Immature natural killer cell (primary cell): ENCODE data around the gene SWAP70. TPM values are rescaled to one million over a fixed set of nuclear protein-coding genes. Genes with fewer than 3 reads are reported as not detected.

Experiments
- DNase-seq, 3 donors: peaks; one replicate each; pipeline ENCODE4 v3.0.0; 2022; ENCODE audit warnings: mixed read lengths in 1 of 3
- H3K27ac Mint-ChIP-seq, 6 donors: one replicate each; pipeline ENCODE4 v1.8.0; 2020; ENCODE audit warnings: mixed read lengths in 6 of 6, mild to moderate bottlenecking in 5 of 6, inconsistent platforms in 4 of 6, moderate library complexity in 3 of 6
- H3K27me3 Mint-ChIP-seq, 3 donors: one replicate each; pipeline ENCODE4 v1.8.0; 2020 to 2021; ENCODE audit warnings: low read depth in 3 of 3, mild to moderate bottlenecking in 3 of 3, mixed read lengths in 3 of 3, moderate library complexity in 3 of 3, inconsistent platforms in 1 of 3
- H3K36me3 Mint-ChIP-seq, 3 donors: one replicate each; pipeline ENCODE4 v1.8.0; 2020; ENCODE audit warnings: mixed read lengths in 3 of 3, inconsistent platforms in 2 of 3, mild to moderate bottlenecking in 2 of 3
- H3K4me1 Mint-ChIP-seq, 2 donors: one replicate each; pipeline ENCODE4 v1.8.0; 2020; ENCODE audit warnings: inconsistent platforms in 2 of 2, mild to moderate bottlenecking in 2 of 2, mixed read lengths in 2 of 2, moderate library complexity in 1 of 2
- H3K4me3 Mint-ChIP-seq, 5 donors: one replicate each; pipeline ENCODE4 v1.8.0; 2020; ENCODE audit warnings: mild to moderate bottlenecking in 5 of 5, mixed read lengths in 5 of 5, inconsistent platforms in 3 of 5, moderate library complexity in 3 of 5
- H3K9me3 Mint-ChIP-seq, 6 donors: one replicate each; pipeline ENCODE4 v1.8.0; 2020; ENCODE audit warnings: mild to moderate bottlenecking in 6 of 6, mixed read lengths in 6 of 6, inconsistent platforms in 4 of 6, moderate library complexity in 3 of 6
- polyA plus RNA-seq, 3 donors: library from polyadenylated mRNA; unstranded; fragments of 300-500 nt; fragmentation: Illumina TruSeq; gene quantifications; one replicate each; pipeline ENCODE4 v1.2.3, GENCODE V29; 2021

The SWAP70 gene
- polyA plus RNA-seq, 3 donors from 2014 or later = 2.4 to 12.3 (median 9.8) TPM

GRCh38 chr11:9722893-9723292 lies 59.0 kb downstream of the SWAP70 start:
- Mint-ChIP-seq H3K4me1 (peaks cover 15 to 25% of the 10 kb centered on the region in 2 donors), H3K27me3 (peaks cover 0 to 2% (median 0%) of the 10 kb centered on the region in 3 donors), H3K9me3 (no peaks in the 10 kb centered on the region), H3K36me3 (peaks cover 0 to 3% (median 3%) of the 10 kb centered on the region in 3 donors), H3K4me3 (no peak overlapping the region), H3K27ac (no peak overlapping the region)
- no peak for DNase-seq

GRCh38 chr11:9726321-9727022 lies 62.6 kb downstream of the SWAP70 start:
- Mint-ChIP-seq H3K27me3 (peaks cover 0 to 2% (median 0%) of the 10 kb centered on the region in 3 donors), H3K4me3 (no peak overlapping the region), H3K27ac (peak overlapping the region in 1 of 6 donors; percentile 47), H3K4me1 (peaks cover 1 to 6% of the 10 kb centered on the region in 2 donors), H3K36me3 (peaks cover 9 to 12% (median 10%) of the 10 kb centered on the region in 3 donors), H3K9me3 (no peaks in the 10 kb centered on the region)
- DNase-seq = no peak

DNA sequence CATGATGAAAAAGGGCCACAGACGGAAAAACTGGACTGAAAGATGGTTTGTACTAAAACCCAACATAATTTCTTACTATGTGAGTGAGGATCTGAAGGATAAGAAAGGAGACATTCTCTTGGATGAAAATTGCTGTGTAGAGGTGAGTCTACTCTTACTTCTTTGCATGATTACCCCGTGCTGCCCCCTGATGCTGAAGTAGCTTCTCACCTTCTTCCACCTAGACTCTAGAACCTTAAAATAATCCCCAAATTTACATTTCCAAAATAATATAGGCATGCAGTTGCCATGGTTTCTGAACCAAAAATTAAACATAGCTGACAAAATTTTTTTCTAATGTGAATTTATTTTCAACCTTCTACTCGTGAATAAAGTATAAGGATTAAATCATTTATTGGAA lies 64.2 kb downstream of the SWAP70 start:
- H3K4me1 Mint-ChIP-seq = peaks cover 1 to 6% of the 10 kb centered on the region in 2 donors
- H3K27me3 Mint-ChIP-seq = peaks cover 0 to 2% (median 0%) of the 10 kb centered on the region in 3 donors
- no peaks in the 10 kb centered on the region for H3K9me3 Mint-ChIP-seq
- H3K36me3 Mint-ChIP-seq = peaks cover 10 to 19% (median 11%) of the 10 kb centered on the region in 3 donors
- no peak overlapping the region for H3K4me3 Mint-ChIP-seq
- H3K27ac Mint-ChIP-seq = no peak overlapping the region
- DNase-seq = no peak

DNA sequence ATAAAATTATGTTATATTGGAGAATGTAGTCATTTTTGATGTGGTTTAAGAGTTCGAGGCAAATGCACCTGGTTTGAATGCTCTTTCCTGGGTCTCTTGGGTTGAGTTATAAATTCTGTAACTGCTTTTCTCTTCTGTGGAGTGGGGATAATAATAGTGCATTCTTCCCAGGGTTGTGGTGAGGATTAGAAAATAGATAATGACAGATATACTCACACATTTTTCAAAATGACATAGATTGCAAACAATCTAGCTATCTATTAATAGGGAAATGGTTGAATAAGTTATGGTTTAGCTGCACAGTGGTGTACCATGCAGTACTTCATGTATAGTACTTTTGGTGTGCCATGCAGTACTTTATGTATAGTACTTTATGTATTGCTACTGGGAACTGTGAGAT lies 67.4 kb downstream of the SWAP70 start:
- Mint-ChIP-seq H3K27ac (no peak overlapping the region), H3K36me3 (peaks cover 22 to 38% (median 24%) of the 10 kb centered on the region in 3 donors), H3K9me3 (peaks cover 0 to 10% (median 7%) of the 10 kb centered on the region in 6 donors), H3K4me1 (peaks cover 1 to 6% of the 10 kb centered on the region in 2 donors), H3K27me3 (peaks cover 0 to 2% (median 0%) of the 10 kb centered on the region in 3 donors), H3K4me3 (no peak overlapping the region)
- no peak for DNase-seq

DNA sequence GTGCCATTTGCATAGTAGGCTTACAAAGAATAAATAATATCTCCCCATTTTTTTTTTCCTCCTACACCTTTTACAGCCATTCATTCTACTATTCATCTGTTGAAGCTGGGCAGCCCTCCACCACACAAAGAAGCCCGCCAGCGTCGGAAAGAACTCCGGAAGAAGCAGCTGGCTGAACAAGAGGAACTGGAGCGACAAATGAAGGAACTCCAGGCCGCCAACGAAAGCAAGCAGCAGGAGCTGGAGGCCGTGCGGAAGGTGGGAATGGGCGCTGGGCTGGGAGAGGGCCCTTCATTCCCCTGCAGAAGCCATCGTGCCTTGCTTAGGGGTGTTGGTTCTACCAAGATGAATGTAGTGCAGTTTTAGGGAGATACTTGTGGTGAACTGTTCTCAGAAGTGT lies 68.6 kb downstream of the SWAP70 start:
- Mint-ChIP-seq H3K27ac (no peak overlapping the region), H3K36me3 (peaks cover 29 to 47% (median 31%) of the 10 kb centered on the region in 3 donors), H3K27me3 (peaks cover 0 to 2% (median 0%) of the 10 kb centered on the region in 3 donors), H3K9me3 (peaks cover 0 to 15% (median 11%) of the 10 kb centered on the region in 6 donors), H3K4me1 (no peaks in the 10 kb centered on the region), H3K4me3 (no peak overlapping the region)
- DNase-seq = no peak

DNA sequence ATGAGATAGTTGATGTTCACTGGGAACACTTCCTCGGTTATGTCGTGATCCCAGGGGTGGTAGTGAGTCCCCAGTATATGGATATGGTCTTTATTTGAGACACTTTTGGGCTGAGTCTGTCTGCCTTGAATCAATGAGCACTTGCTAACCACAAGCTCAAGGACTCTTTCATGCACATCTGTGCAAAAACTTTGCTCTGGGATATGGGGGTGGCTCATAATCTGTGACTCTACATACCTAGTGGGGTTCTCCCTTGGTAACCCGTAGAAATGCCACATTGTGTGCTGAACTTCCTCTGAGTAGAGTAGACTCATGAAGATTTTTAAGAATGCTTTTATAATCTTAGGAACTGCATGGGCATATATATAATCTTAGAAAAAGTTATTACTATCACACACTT lies 69.3 kb downstream of the SWAP70 start:
- Mint-ChIP-seq H3K9me3 (peaks cover 0 to 15% (median 11%) of the 10 kb centered on the region in 6 donors), H3K36me3 (peaks cover 23 to 49% (median 29%) of the 10 kb centered on the region in 3 donors), H3K27me3 (peaks cover 0 to 2% (median 0%) of the 10 kb centered on the region in 3 donors), H3K4me1 (no peaks in the 10 kb centered on the region), H3K27ac (no peak overlapping the region), H3K4me3 (no peak overlapping the region)
- no peak for DNase-seq

DNA sequence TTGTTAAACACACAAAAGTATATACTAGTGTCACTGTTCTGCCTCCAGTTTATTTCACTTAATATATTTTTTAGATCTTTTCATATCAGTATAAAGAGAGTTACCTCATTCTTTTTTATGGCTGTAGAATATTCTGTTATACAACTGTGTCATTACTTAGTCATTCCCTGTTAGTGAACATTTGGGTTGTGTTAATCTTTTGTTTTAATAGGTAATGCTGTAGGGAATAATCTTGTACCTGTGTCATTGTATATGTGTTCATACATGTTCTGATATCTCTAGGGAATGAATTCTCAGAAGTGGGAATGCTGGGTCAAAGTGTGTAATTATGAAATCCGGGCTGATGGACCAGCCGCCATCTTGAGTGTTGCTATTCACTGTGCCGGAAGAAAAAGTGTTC lies 71.4 kb downstream of the SWAP70 start:
- peaks cover 0 to 15% (median 11%) of the 10 kb centered on the region in 6 donors for H3K9me3 Mint-ChIP-seq
- peaks cover 0 to 2% (median 0%) of the 10 kb centered on the region in 3 donors for H3K27me3 Mint-ChIP-seq
- peaks cover 4 to 12% of the 10 kb centered on the region in 2 donors for H3K4me1 Mint-ChIP-seq
- H3K36me3 Mint-ChIP-seq = peaks cover 23 to 56% (median 40%) of the 10 kb centered on the region in 3 donors
- no peak overlapping the region for H3K27ac Mint-ChIP-seq
- H3K4me3 Mint-ChIP-seq = no peak overlapping the region
- DNase-seq = no peak

- H3K36me3 Mint-ChIP-seq = peaks cover 23 to 56% (median 44%) of the 10 kb centered on the region in 3 donors
- H3K4me1 Mint-ChIP-seq = peaks cover 4 to 12% of the 10 kb centered on the region in 2 donors
- H3K4me3 Mint-ChIP-seq = no peak overlapping the region
- DNase-seq = no peak
- H3K27ac Mint-ChIP-seq = no peak overlapping the region
- peaks cover 0 to 15% (median 11%) of the 10 kb centered on the region in 6 donors for H3K9me3 Mint-ChIP-seq
- no peaks in the 10 kb centered on the region for H3K27me3 Mint-ChIP-seq
Measured at GRCh38 chr11:9735919-9736318, 72.0 kb downstream of the SWAP70 start.

GRCh38 chr11:9736365-9736764 lies 72.5 kb downstream of the SWAP70 start:
- H3K36me3 Mint-ChIP-seq = peaks cover 25 to 57% (median 44%) of the 10 kb centered on the region in 3 donors
- no peak overlapping the region for H3K4me3 Mint-ChIP-seq
- DNase-seq = no peak
- H3K27me3 Mint-ChIP-seq = no peaks in the 10 kb centered on the region
- no peak overlapping the region for H3K27ac Mint-ChIP-seq
- peaks cover 0 to 15% (median 11%) of the 10 kb centered on the region in 6 donors for H3K9me3 Mint-ChIP-seq
- H3K4me1 Mint-ChIP-seq = peaks cover 4 to 12% of the 10 kb centered on the region in 2 donors

DNA sequence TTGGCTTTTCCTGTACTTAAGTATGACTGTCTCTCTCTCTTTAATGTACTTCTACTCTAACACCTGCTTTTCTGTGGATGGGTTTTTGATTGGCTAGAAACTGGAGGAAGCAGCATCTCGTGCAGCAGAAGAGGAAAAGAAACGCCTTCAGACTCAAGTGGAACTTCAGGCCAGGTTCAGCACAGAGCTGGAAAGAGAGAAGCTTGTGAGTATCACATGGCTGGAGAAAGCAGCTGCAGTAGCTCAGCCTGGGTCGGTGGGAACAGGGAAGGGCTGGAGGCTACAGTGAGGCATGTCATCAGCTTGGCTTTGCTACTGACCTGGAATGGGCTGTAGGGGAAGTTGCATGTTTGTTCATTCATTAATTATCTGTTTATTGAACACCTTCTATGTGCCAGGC lies 74.2 kb downstream of the SWAP70 start:
- H3K36me3 Mint-ChIP-seq = peaks cover 28 to 55% (median 44%) of the 10 kb centered on the region in 3 donors
- H3K27ac Mint-ChIP-seq = no peak overlapping the region
- peaks cover 4 to 12% of the 10 kb centered on the region in 2 donors for H3K4me1 Mint-ChIP-seq
- no peak for DNase-seq
- H3K4me3 Mint-ChIP-seq = no peak overlapping the region
- H3K27me3 Mint-ChIP-seq = no peaks in the 10 kb centered on the region
- H3K9me3 Mint-ChIP-seq = peaks cover 0 to 15% (median 11%) of the 10 kb centered on the region in 6 donors

GRCh38 chr11:9738707-9739106 lies 74.8 kb downstream of the SWAP70 start:
- Mint-ChIP-seq H3K4me3 (no peak overlapping the region), H3K4me1 (peaks cover 4 to 12% of the 10 kb centered on the region in 2 donors), H3K36me3 (peaks cover 28 to 52% (median 44%) of the 10 kb centered on the region in 3 donors), H3K27me3 (no peaks in the 10 kb centered on the region), H3K9me3 (peaks cover 0 to 15% (median 11%) of the 10 kb centered on the region in 6 donors), H3K27ac (peak overlapping the region in 2 of 6 donors; percentile 26 to 43)
- DNase-seq = no peak

- Mint-ChIP-seq H3K36me3 (peaks cover 28 to 49% (median 44%) of the 10 kb centered on the region in 3 donors), H3K4me1 (peaks cover 4 to 12% of the 10 kb centered on the region in 2 donors), H3K9me3 (peaks cover 0 to 15% (median 11%) of the 10 kb centered on the region in 6 donors), H3K4me3 (no peak overlapping the region), H3K27me3 (no peaks in the 10 kb centered on the region), H3K27ac (peak overlapping the region in 2 of 6 donors; percentile 26 to 43)
- no peak for DNase-seq
Measured at GRCh38 chr11:9739123-9739900, 75.4 kb downstream of the SWAP70 start.

GRCh38 chr11:9740202-9740883 lies 76.5 kb downstream of the SWAP70 start:
- H3K9me3 Mint-ChIP-seq = peaks cover 0 to 14% (median 9%) of the 10 kb centered on the region in 6 donors
- H3K4me1 Mint-ChIP-seq = peaks cover 4 to 12% of the 10 kb centered on the region in 2 donors
- peaks cover 25 to 50% (median 43%) of the 10 kb centered on the region in 3 donors for H3K36me3 Mint-ChIP-seq
- DNase-seq = no peak
- no peak overlapping the region for H3K4me3 Mint-ChIP-seq
- no peaks in the 10 kb centered on the region for H3K27me3 Mint-ChIP-seq
- H3K27ac Mint-ChIP-seq = no peak overlapping the region
